Tibial nerve (tissue), 4 donors: ENCODE data around the gene CCND3.

ENCODE experiments used
- CTCF ChIP-seq, 5 experiments: fragments of 200-600 bp in 3 of 5; fragments of 450-650 bp in 2 of 5; sonication (generic) in 3 of 5; IDR thresholded peaks; one replicate each; pipeline ENCODE4 v1.5.1; 2016 to 2019; ENCODE audit warnings: antibody characterized with exemption in 5 of 5, mild to moderate bottlenecking in 3 of 5, moderate library complexity in 2 of 5
- EP300 ChIP-seq, 2 donors: sonication (generic); formaldehyde crosslinking; IDR thresholded peaks; one replicate each; pipeline ENCODE4 v1.6.1; 2017; ENCODE audit warnings: antibody characterized with exemption in 2 of 2, mild to moderate bottlenecking in 1 of 2

GRCh38 chr6:41914343-41914742, 27.3 kb downstream of the CCND3 start:
- TF ChIP-seq CTCF (IDR thresholded peaks at IDR 0.05) (no peak), EP300 (IDR thresholded peaks at IDR 0.05) (no peak)
